HEK293 (cell line): ENCODE results near the gene TCEA3.

ENCODE experiments used
- CTCF ChIA-PET: fragments of 350-600 bp; formaldehyde crosslinking; extraction: SDS; loops from one replicate; lab custom pipeline; 2021; ENCODE audit warnings: antibody characterized with exemption; lab: Yijun Ruan, JAX
- POLR2A ChIA-PET: fragments of 300-600 bp; formaldehyde crosslinking; extraction: SDS; loops from one replicate; lab custom pipeline; 2020; ENCODE audit warnings: antibody characterized with exemption, inconsistent platforms; lab: Yijun Ruan, JAX
- H3K27ac ChIP-seq: fragments of 200-500 bp; sonication (Bioruptor generic); 2 replicates; pipeline ENCODE4 v1.5.1; 2014; ENCODE audit warnings: low read depth, low read length, control low read depth, inconsistent platforms; ENCODE audit errors: extremely low read depth
- H3K36me3 ChIP-seq, 2 experiments: fragments of 200-500 bp in 1 of 2; sonication (Bioruptor generic) in 1 of 2; 1 replicate in 1 of 2; 2 replicates in 1 of 2; pipeline ENCODE4 v1.5.1; 2014 to 2017; ENCODE audit warnings: inconsistent platforms in 2 of 2, low read length in 2 of 2; ENCODE audit not compliant: control insufficient read depth in 2 of 2, insufficient read depth in 1 of 2
- H3K4me1 ChIP-seq: fragments of 200-500 bp; sonication (Bioruptor generic); 2 replicates; pipeline ENCODE4 v1.5.1; 2014; ENCODE audit warnings: mild to moderate bottlenecking, low read length, inconsistent platforms; ENCODE audit not compliant: control insufficient read depth, insufficient read depth
- H3K4me3 ChIP-seq: 2 replicates; pipeline ENCODE4 v1.5.1; 2011; ENCODE audit warnings: low read depth, mild to moderate bottlenecking, control low read depth, low read length, moderate library complexity
- H3K9me3 ChIP-seq: fragments of 200-500 bp; sonication (Bioruptor generic); 2 replicates; pipeline ENCODE4 v1.5.1; 2014; ENCODE audit warnings: low read depth, low read length, inconsistent platforms; ENCODE audit not compliant: control insufficient read depth, insufficient read depth
- MYNN ChIP-seq: fragments of 450-650 bp; formaldehyde crosslinking; IDR thresholded peaks from 2 replicates; pipeline ENCODE4 v1.5.1; 2016; ENCODE audit warnings: missing biosample characterization, missing genetic modification characterization, borderline replicate concordance
- ZBTB17 ChIP-seq: fragments of 450-650 bp; formaldehyde crosslinking; IDR thresholded peaks from 2 replicates; pipeline ENCODE4 v1.5.1; 2016; ENCODE audit warnings: missing biosample characterization, missing genetic modification characterization
- ZEB2 ChIP-seq: fragments of 450-650 bp; formaldehyde crosslinking; IDR thresholded peaks from 2 replicates; pipeline ENCODE4 v1.5.1; 2016; ENCODE audit warnings: missing biosample characterization, missing genetic modification characterization
- ZNF114 ChIP-seq: fragments of 450-650 bp; formaldehyde crosslinking; IDR thresholded peaks from 2 replicates; pipeline ENCODE4 v1.5.0; 2017; ENCODE audit warnings: missing biosample characterization, missing genetic modification characterization
- ZNF132 ChIP-seq: fragments of 450-650 bp; formaldehyde crosslinking; IDR thresholded peaks from 2 replicates; pipeline ENCODE4 v1.5.1; 2017; ENCODE audit warnings: missing biosample characterization, missing genetic modification characterization, borderline replicate concordance
- ZNF354C ChIP-seq: fragments of 450-650 bp; formaldehyde crosslinking; IDR thresholded peaks from 2 replicates; pipeline ENCODE4 v1.5.1; 2016; ENCODE audit warnings: missing biosample characterization, missing genetic modification characterization, low read depth, borderline replicate concordance
- ZNF426 ChIP-seq: fragments of 450-650 bp; formaldehyde crosslinking; IDR thresholded peaks from 2 replicates; pipeline ENCODE4 v1.5.1; 2017; ENCODE audit warnings: missing biosample characterization, missing genetic modification characterization, mild to moderate bottlenecking, inconsistent platforms, moderate library complexity
- ZNF433 ChIP-seq: fragments of 450-650 bp; formaldehyde crosslinking; IDR thresholded peaks from 2 replicates; pipeline ENCODE4 v1.5.1; 2016; ENCODE audit warnings: missing biosample characterization, missing genetic modification characterization, low read depth
- ZNF510 ChIP-seq: fragments of 450-650 bp; formaldehyde crosslinking; IDR thresholded peaks from 2 replicates; pipeline ENCODE4 v1.5.1; 2018; ENCODE audit warnings: mild to moderate bottlenecking, missing genetic modification characterization, missing biosample characterization; ENCODE audit not compliant: insufficient replicate concordance
- ZNF596 ChIP-seq: fragments of 450-650 bp; IDR thresholded peaks from 2 replicates; pipeline ENCODE4 v1.5.0; 2018; ENCODE audit warnings: missing biosample characterization, mild to moderate bottlenecking, missing genetic modification characterization, moderate library complexity
- ZNF792 ChIP-seq: fragments of 450-650 bp; formaldehyde crosslinking; IDR thresholded peaks from 2 replicates; pipeline ENCODE4 v1.5.1; 2016; ENCODE audit warnings: missing biosample characterization, missing genetic modification characterization
- ZXDB ChIP-seq: fragments of 450-650 bp; formaldehyde crosslinking; IDR thresholded peaks from 2 replicates; pipeline ENCODE4 v1.5.1; 2016; ENCODE audit warnings: missing biosample characterization, missing genetic modification characterization
- TF ChIP-seq, protein P1 (sequence below): fragments of 450-650 bp; formaldehyde crosslinking; IDR thresholded peaks from 2 replicates; pipeline ENCODE4 v1.5.1; 2016; ENCODE audit warnings: missing biosample characterization, missing genetic modification characterization
- TF ChIP-seq, protein P2 (sequence below): fragments of 450-650 bp; formaldehyde crosslinking; IDR thresholded peaks from 2 replicates; pipeline ENCODE4 v1.5.1; 2016; ENCODE audit warnings: missing biosample characterization, missing genetic modification characterization
- TF ChIP-seq, protein P3 (sequence below): fragments of 450-650 bp; formaldehyde crosslinking; IDR thresholded peaks from 2 replicates; pipeline ENCODE4 v1.5.1; 2016; ENCODE audit warnings: missing biosample characterization, missing genetic modification characterization
- TF ChIP-seq, protein P4 (sequence below): fragments of 450-650 bp; formaldehyde crosslinking; IDR thresholded peaks from 2 replicates; pipeline ENCODE4 v1.5.1; 2017; ENCODE audit warnings: missing biosample characterization, missing genetic modification characterization
- TF ChIP-seq, protein P5 (sequence below): fragments of 450-650 bp; formaldehyde crosslinking; IDR thresholded peaks from 2 replicates; pipeline ENCODE4 v1.5.1; 2016; ENCODE audit warnings: missing biosample characterization, missing genetic modification characterization, borderline replicate concordance
- TF ChIP-seq, protein P6 (sequence below): fragments of 450-650 bp; formaldehyde crosslinking; IDR thresholded peaks from 2 replicates; pipeline ENCODE4 v1.5.1; 2016; ENCODE audit warnings: missing biosample characterization, missing genetic modification characterization
- TF ChIP-seq, protein P7 (sequence below): fragments of 450-650 bp; IDR thresholded peaks from 2 replicates; pipeline ENCODE4 v1.5.1; 2018; ENCODE audit warnings: missing biosample characterization, missing genetic modification characterization

The TCEA3 gene

DNA sequence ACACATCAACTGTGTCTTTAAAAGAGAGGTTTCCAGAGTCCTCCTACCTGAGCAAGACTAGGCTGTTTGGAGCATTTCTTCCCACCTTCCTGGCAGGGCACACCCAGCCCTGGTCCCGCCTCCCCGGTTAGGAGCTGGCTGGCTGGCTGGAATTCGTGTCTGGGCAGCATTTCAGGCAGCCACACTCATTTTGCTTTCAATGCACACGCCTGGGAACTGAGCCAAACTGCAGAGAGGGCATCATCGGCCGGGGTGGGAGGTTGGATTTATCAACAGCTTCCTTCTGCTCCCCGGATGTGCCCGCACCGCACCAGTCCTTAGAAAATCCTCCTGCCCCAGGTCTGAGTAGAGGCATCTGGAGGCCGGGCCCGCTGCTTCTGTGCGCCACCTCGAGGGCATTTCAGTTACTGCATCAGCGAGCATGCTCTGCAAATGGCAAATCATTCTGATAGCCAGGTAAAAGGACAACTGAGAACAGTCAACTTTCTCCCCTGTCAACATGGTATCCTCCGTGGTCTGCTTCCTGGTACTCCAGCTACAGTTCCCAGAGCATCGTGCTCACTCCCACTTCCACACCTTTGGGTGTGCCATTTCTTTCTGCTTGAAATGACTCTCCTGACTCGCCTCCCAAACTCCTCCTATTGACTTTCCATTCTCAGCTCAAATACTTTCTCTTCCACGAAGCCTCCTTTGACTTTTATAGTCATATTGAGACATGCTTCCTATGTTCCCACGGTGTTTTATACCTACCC, 20.6 kb downstream of the TCEA3 start:
- Histone ChIP-seq H3K36me3 (no peaks in the 10 kb centered on the region), H3K9me3 (no peaks in the 10 kb centered on the region), H3K4me3 (no peak overlapping the region), H3K4me1 (peaks cover 13% of the 10 kb centered on the region), H3K27ac (peak overlapping the region; percentile 26)
- ChIA-PET CTCF (interaction anchor here (0.6 to 2.4 kb wide), 39 partner anchors 9 to 441 kb away, joined by 3 to 25 read pairs (median 4); partner anchors contain the start of genes HNRNPR and ZNF436), POLR2A (interaction anchor here (0.6 to 4.3 kb wide), 12 partner anchors 8 to 124 kb away, joined by 3 to 50 read pairs (median 5); partner anchors contain the start of genes ASAP3, HNRNPR and ZNF436)
- TF ChIP-seq ZXDB (tag by site-specific recombination) (peak; percentile 80), MYNN (tag by site-specific recombination) (no peak), ZNF433 (tag by site-specific recombination) (no peak), ZEB2 (tag by site-specific recombination) (peak; percentile 91), ZNF426 (tag by site-specific recombination) (no peak), ZNF596 (no peak), ZNF510 (tag by site-specific recombination) (no peak), ZBTB17 (tag by site-specific recombination) (peak; percentile 93), ZNF132 (tag by site-specific recombination) (no peak), ZNF792 (no peak), ZNF354C (tag by site-specific recombination) (no peak), ZNF114 (no peak)
- TF ChIP-seq, protein P1, sequence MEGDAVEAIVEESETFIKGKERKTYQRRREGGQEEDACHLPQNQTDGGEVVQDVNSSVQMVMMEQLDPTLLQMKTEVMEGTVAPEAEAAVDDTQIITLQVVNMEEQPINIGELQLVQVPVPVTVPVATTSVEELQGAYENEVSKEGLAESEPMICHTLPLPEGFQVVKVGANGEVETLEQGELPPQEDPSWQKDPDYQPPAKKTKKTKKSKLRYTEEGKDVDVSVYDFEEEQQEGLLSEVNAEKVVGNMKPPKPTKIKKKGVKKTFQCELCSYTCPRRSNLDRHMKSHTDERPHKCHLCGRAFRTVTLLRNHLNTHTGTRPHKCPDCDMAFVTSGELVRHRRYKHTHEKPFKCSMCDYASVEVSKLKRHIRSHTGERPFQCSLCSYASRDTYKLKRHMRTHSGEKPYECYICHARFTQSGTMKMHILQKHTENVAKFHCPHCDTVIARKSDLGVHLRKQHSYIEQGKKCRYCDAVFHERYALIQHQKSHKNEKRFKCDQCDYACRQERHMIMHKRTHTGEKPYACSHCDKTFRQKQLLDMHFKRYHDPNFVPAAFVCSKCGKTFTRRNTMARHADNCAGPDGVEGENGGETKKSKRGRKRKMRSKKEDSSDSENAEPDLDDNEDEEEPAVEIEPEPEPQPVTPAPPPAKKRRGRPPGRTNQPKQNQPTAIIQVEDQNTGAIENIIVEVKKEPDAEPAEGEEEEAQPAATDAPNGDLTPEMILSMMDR (tag by site-specific recombination) = peak; percentile 96
- TF ChIP-seq, protein P2, sequence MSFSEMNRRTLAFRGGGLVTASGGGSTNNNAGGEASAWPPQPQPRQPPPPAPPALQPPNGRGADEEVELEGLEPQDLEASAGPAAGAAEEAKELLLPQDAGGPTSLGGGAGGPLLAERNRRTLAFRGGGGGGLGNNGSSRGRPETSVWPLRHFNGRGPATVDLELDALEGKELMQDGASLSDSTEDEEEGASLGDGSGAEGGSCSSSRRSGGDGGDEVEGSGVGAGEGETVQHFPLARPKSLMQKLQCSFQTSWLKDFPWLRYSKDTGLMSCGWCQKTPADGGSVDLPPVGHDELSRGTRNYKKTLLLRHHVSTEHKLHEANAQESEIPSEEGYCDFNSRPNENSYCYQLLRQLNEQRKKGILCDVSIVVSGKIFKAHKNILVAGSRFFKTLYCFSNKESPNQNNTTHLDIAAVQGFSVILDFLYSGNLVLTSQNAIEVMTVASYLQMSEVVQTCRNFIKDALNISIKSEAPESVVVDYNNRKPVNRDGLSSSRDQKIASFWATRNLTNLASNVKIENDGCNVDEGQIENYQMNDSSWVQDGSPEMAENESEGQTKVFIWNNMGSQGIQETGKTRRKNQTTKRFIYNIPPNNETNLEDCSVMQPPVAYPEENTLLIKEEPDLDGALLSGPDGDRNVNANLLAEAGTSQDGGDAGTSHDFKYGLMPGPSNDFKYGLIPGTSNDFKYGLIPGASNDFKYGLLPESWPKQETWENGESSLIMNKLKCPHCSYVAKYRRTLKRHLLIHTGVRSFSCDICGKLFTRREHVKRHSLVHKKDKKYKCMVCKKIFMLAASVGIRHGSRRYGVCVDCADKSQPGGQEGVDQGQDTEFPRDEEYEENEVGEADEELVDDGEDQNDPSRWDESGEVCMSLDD (tag by site-specific recombination) = no peak
- TF ChIP-seq, protein P3, sequence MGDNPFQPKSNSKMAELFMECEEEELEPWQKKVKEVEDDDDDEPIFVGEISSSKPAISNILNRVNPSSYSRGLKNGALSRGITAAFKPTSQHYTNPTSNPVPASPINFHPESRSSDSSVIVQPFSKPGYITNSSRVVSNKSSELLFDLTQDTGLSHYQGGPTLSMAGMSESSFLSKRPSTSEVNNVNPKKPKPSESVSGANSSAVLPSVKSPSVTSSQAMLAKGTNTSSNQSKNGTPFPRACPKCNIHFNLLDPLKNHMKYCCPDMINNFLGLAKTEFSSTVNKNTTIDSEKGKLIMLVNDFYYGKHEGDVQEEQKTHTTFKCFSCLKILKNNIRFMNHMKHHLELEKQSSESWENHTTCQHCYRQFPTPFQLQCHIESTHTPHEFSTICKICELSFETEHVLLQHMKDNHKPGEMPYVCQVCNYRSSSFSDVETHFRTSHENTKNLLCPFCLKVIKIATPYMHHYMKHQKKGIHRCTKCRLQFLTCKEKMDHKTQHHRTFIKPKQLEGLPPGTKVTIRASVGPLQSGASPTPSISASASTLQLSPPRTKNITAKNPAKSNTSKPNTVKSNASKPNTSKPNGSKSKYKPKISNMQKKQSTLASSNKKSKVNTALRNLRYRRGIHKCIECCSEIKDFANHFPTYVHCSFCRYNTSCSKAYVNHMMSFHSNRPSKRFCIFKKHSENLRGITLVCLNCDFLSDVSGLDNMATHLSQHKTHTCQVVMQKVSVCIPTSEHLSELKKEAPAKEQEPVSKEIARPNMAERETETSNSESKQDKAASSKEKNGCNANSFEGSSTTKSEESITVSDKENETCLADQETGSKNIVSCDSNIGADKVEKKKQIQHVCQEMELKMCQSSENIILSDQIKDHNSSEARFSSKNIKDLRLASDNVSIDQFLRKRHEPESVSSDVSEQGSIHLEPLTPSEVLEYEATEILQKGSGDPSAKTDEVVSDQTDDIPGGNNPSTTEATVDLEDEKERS (tag by site-specific recombination) = no peak
- TF ChIP-seq, protein P4, sequence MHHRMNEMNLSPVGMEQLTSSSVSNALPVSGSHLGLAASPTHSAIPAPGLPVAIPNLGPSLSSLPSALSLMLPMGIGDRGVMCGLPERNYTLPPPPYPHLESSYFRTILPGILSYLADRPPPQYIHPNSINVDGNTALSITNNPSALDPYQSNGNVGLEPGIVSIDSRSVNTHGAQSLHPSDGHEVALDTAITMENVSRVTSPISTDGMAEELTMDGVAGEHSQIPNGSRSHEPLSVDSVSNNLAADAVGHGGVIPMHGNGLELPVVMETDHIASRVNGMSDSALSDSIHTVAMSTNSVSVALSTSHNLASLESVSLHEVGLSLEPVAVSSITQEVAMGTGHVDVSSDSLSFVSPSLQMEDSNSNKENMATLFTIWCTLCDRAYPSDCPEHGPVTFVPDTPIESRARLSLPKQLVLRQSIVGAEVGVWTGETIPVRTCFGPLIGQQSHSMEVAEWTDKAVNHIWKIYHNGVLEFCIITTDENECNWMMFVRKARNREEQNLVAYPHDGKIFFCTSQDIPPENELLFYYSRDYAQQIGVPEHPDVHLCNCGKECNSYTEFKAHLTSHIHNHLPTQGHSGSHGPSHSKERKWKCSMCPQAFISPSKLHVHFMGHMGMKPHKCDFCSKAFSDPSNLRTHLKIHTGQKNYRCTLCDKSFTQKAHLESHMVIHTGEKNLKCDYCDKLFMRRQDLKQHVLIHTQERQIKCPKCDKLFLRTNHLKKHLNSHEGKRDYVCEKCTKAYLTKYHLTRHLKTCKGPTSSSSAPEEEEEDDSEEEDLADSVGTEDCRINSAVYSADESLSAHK (tag by site-specific recombination) = no peak; the same call in 1 of the 2 replicates
- TF ChIP-seq, protein P5, sequence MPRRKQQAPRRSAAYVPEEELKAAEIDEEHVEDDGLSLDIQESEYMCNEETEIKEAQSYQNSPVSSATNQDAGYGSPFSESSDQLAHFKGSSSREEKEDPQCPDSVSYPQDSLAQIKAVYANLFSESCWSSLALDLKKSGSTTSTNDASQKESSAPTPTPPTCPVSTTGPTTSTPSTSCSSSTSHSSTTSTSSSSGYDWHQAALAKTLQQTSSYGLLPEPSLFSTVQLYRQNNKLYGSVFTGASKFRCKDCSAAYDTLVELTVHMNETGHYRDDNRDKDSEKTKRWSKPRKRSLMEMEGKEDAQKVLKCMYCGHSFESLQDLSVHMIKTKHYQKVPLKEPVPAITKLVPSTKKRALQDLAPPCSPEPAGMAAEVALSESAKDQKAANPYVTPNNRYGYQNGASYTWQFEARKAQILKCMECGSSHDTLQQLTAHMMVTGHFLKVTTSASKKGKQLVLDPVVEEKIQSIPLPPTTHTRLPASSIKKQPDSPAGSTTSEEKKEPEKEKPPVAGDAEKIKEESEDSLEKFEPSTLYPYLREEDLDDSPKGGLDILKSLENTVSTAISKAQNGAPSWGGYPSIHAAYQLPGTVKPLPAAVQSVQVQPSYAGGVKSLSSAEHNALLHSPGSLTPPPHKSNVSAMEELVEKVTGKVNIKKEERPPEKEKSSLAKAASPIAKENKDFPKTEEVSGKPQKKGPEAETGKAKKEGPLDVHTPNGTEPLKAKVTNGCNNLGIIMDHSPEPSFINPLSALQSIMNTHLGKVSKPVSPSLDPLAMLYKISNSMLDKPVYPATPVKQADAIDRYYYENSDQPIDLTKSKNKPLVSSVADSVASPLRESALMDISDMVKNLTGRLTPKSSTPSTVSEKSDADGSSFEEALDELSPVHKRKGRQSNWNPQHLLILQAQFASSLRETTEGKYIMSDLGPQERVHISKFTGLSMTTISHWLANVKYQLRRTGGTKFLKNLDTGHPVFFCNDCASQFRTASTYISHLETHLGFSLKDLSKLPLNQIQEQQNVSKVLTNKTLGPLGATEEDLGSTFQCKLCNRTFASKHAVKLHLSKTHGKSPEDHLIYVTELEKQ (tag by site-specific recombination) = no peak
- TF ChIP-seq, protein P6, sequence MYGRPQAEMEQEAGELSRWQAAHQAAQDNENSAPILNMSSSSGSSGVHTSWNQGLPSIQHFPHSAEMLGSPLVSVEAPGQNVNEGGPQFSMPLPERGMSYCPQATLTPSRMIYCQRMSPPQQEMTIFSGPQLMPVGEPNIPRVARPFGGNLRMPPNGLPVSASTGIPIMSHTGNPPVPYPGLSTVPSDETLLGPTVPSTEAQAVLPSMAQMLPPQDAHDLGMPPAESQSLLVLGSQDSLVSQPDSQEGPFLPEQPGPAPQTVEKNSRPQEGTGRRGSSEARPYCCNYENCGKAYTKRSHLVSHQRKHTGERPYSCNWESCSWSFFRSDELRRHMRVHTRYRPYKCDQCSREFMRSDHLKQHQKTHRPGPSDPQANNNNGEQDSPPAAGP (tag by site-specific recombination) = 0 out of 2 replicates have a peak, but pooled peaks have one; percentile 52
- TF ChIP-seq, protein P7, sequence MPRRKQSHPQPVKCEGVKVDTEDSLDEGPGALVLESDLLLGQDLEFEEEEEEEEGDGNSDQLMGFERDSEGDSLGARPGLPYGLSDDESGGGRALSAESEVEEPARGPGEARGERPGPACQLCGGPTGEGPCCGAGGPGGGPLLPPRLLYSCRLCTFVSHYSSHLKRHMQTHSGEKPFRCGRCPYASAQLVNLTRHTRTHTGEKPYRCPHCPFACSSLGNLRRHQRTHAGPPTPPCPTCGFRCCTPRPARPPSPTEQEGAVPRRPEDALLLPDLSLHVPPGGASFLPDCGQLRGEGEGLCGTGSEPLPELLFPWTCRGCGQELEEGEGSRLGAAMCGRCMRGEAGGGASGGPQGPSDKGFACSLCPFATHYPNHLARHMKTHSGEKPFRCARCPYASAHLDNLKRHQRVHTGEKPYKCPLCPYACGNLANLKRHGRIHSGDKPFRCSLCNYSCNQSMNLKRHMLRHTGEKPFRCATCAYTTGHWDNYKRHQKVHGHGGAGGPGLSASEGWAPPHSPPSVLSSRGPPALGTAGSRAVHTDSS = no peak
